Smooth muscle cell (in vitro differentiated cells): ENCODE data around the gene NSUN2. TPM values are rescaled to one million over a fixed set of nuclear protein-coding genes. Genes with fewer than 3 reads are reported as not detected.

ENCODE experiments used
- DNase-seq: peaks from one replicate; lab custom pipeline; 2025; ENCODE audit not compliant: unreplicated experiment; lab: John Stamatoyannopoulos, UW
- H2AFZ ChIP-seq: fragments of 200-600 bp; sonication (generic); 2 replicates; pipeline ENCODE4 v1.6.0; 2016; ENCODE audit warnings: antibody characterized with exemption, low read depth, mild to moderate bottlenecking
- H3F3A ChIP-seq: fragments of 200-600 bp; sonication (generic); 2 replicates; pipeline ENCODE4 v1.6.0; 2017; ENCODE audit warnings: antibody characterized with exemption, low read depth
- H3K27ac ChIP-seq: fragments of 200-600 bp; sonication (generic); 2 replicates; pipeline ENCODE4 v1.5.1; 2016; ENCODE audit warnings: low read depth, mild to moderate bottlenecking
- H3K27me3 ChIP-seq: fragments of 200-600 bp; sonication (generic); 2 replicates; pipeline ENCODE4 v1.6.1; 2016; ENCODE audit warnings: low read depth, mild to moderate bottlenecking
- H3K36me3 ChIP-seq: fragments of 200-600 bp; sonication (generic); 2 replicates; pipeline ENCODE4 v1.5.1; 2016; ENCODE audit warnings: low read depth
- H3K4me1 ChIP-seq: fragments of 200-600 bp; sonication (generic); 2 replicates; pipeline ENCODE4 v1.5.1; 2016; ENCODE audit warnings: low read depth
- H3K4me2 ChIP-seq: fragments of 200-600 bp; sonication (generic); 2 replicates; pipeline ENCODE4 v1.6.0; 2016; ENCODE audit warnings: mild to moderate bottlenecking
- H3K4me3 ChIP-seq: fragments of 200-600 bp; sonication (generic); 2 replicates; pipeline ENCODE4 v1.5.1; 2016; ENCODE audit warnings: mild to moderate bottlenecking
- H3K79me2 ChIP-seq: fragments of 200-600 bp; sonication (generic); 2 replicates; pipeline ENCODE4 v1.6.0; 2016; ENCODE audit warnings: low read depth, mild to moderate bottlenecking
- H3K9ac ChIP-seq: fragments of 200-600 bp; sonication (generic); 2 replicates; pipeline ENCODE4 v1.6.0; 2016; ENCODE audit warnings: low read depth
- H3K9me3 ChIP-seq: fragments of 200-600 bp; sonication (generic); replicated peaks from 2 replicates; pipeline ENCODE4 v1.5.1; 2016; ENCODE audit warnings: low read depth
- H4K20me1 ChIP-seq: fragments of 200-600 bp; sonication (generic); 2 replicates; pipeline ENCODE4 v1.6.0; 2016; ENCODE audit warnings: low read depth
- CTCF ChIP-seq: fragments of 200-600 bp; sonication (generic); IDR thresholded peaks from 2 replicates; pipeline ENCODE4 v1.5.1; 2017; ENCODE audit warnings: borderline replicate concordance, mild to moderate bottlenecking, antibody characterized with exemption; ENCODE audit not compliant: insufficient read depth, poor library complexity, severe bottlenecking
- WGBS: methylation state at CpG from one replicate; pipeline ENCODE4 v1.1.7; 2016; ENCODE audit warnings: low lambda C conversion rate; 5-methylcytosine and 5-hydroxymethylcytosine counted together
- polyA plus RNA-seq: library from polyadenylated mRNA; unstranded; fragments of >200 nt; fragmentation: Nextera tagmentation; extraction: Ambion mirVana; gene quantifications from 2 replicates; pipeline ENCODE4 v1.2.1, GENCODE V29; 2016
- total RNA-seq: library from RNA; depleted of rRNA; stranded (reverse); fragments of >200 nt; gene quantifications from 2 replicates; pipeline ENCODE4 v1.2.3, GENCODE V29; 2014

NSUN2 gene
- total and polyA plus RNA-seq, 2 experiments from 2014 or later: 29.3 to 34.4 TPM

GRCh38 chr5:6585939-6586646 is 46.8 kb downstream of the NSUN2 start:
- Histone ChIP-seq H3F3A (no peaks in the 10 kb centered on the region), H3K4me2 (no peak overlapping the region), H4K20me1 (no peaks in the 10 kb centered on the region), H3K4me1 (no peaks in the 10 kb centered on the region), H3K4me3 (no peak overlapping the region), H3K9me3 (no peaks in the 10 kb centered on the region), H3K27me3 (peaks cover 48% of the 10 kb centered on the region), H3K36me3 (no peaks in the 10 kb centered on the region), H3K9ac (no peak overlapping the region), H3K27ac (no peak overlapping the region), H3K79me2 (no peaks in the 10 kb centered on the region), H2AFZ (no peak overlapping the region)
- no peak for TF ChIP-seq CTCF
- WGBS: 92% methylated on average over 13 of the region's 15 CpGs
- no peak for DNase-seq

- Histone ChIP-seq H2AFZ (no peak overlapping the region), H3K27ac (no peak overlapping the region), H3K36me3 (no peaks in the 10 kb centered on the region), H3K27me3 (peaks cover 55% of the 10 kb centered on the region), H3K9ac (no peak overlapping the region), H3K79me2 (no peaks in the 10 kb centered on the region), H3K4me2 (no peak overlapping the region), H3K4me1 (no peaks in the 10 kb centered on the region), H3K4me3 (no peak overlapping the region), H3F3A (no peaks in the 10 kb centered on the region), H3K9me3 (no peaks in the 10 kb centered on the region), H4K20me1 (no peaks in the 10 kb centered on the region)
- TF ChIP-seq CTCF: no peak
- 67% methylated on average over 6 of the region's 6 CpGs for WGBS
- no peak for DNase-seq
Measured at GRCh38 chr5:6585168-6585567, 47.7 kb downstream of the NSUN2 start.

GRCh38 chr5:6584727-6585126 is 48.1 kb downstream of the NSUN2 start:
- 88% methylated on average over 8 of the region's 8 CpGs for WGBS
- TF ChIP-seq CTCF: no peak

GRCh38 chr5:6584101-6584645 is 48.7 kb downstream of the NSUN2 start:
- Histone ChIP-seq H4K20me1 (no peaks in the 10 kb centered on the region), H2AFZ (no peak overlapping the region), H3K9me3 (no peaks in the 10 kb centered on the region), H3K4me1 (no peaks in the 10 kb centered on the region), H3K36me3 (no peaks in the 10 kb centered on the region), H3K9ac (no peak overlapping the region), H3K4me3 (no peak overlapping the region), H3K79me2 (no peaks in the 10 kb centered on the region), H3K4me2 (no peak overlapping the region), H3K27me3 (peaks cover 64% of the 10 kb centered on the region), H3K27ac (no peak overlapping the region), H3F3A (no peaks in the 10 kb centered on the region)
- DNase-seq: no peak
- TF ChIP-seq CTCF: no peak
- 81% methylated on average over 6 of the region's 6 CpGs for WGBS

More at GRCh38 chr5:6584727-6585126, 48.1 kb downstream of the NSUN2 start:
- Histone ChIP-seq H4K20me1 (no peaks in the 10 kb centered on the region), H3K9ac (no peak overlapping the region), H3K9me3 (no peaks in the 10 kb centered on the region), H3K4me1 (no peaks in the 10 kb centered on the region), H3K4me3 (no peak overlapping the region), H3F3A (no peaks in the 10 kb centered on the region), H3K27me3 (peaks cover 60% of the 10 kb centered on the region), H2AFZ (no peak overlapping the region), H3K36me3 (no peaks in the 10 kb centered on the region), H3K4me2 (no peak overlapping the region), H3K27ac (no peak overlapping the region), H3K79me2 (no peaks in the 10 kb centered on the region)
- no peak for DNase-seq
